Neural cell (in vitro differentiated cells): Measurements from ENCODE around the gene RBM39. TPM values are rescaled to one million over a fixed set of nuclear protein-coding genes. Genes with fewer than 3 reads are reported as not detected.

ENCODE experiments used
- H2AFZ ChIP-seq: fragments of 200-600, 300-800 bp; sonication (generic), shearing (Covaris generic); 2 replicates; pipeline ENCODE4 v1.6.0; 2014; ENCODE audit warnings: low read depth, mild to moderate bottlenecking, antibody characterized with exemption, low read length, moderate library complexity
- H3F3A ChIP-seq: fragments of 200-600 bp; shearing (Covaris generic); 2 replicates; pipeline ENCODE4 v1.6.1; 2016; ENCODE audit warnings: mild to moderate bottlenecking, moderate library complexity, mixed read lengths, antibody characterized with exemption, low read length; ENCODE audit not compliant: insufficient read depth, poor library complexity, severe bottlenecking
- H3K27ac ChIP-seq: fragments of 200-600, 300-800 bp; sonication (generic), shearing (Covaris generic); 2 replicates; pipeline ENCODE4 v1.5.1; 2014; ENCODE audit warnings: mild to moderate bottlenecking, low read length, moderate library complexity
- H3K27me3 ChIP-seq: fragments of 300-800, 200-600 bp; sonication (generic), shearing (Covaris generic); 2 replicates; pipeline ENCODE4 v1.6.0; 2014; ENCODE audit warnings: mild to moderate bottlenecking, low read depth, low read length, moderate library complexity; ENCODE audit not compliant: insufficient read depth
- H3K36me3 ChIP-seq: fragments of 300-800, 200-600 bp; sonication (generic), shearing (Covaris generic); 2 replicates; pipeline ENCODE4 v1.5.1; 2014; ENCODE audit warnings: mild to moderate bottlenecking, antibody characterized with exemption, low read length, moderate library complexity; ENCODE audit not compliant: insufficient read depth
- H3K4me2 ChIP-seq: fragments of 300-800, 200-600 bp; sonication (generic), shearing (Covaris generic); 2 replicates; pipeline ENCODE4 v1.6.0; 2014; ENCODE audit warnings: mild to moderate bottlenecking, low read length
- H3K4me3 ChIP-seq: fragments of 300-800, 200-600 bp; sonication (generic), shearing (Covaris generic); 2 replicates; pipeline ENCODE4 v1.5.1; 2014; ENCODE audit warnings: mild to moderate bottlenecking, low read length, moderate library complexity
- H3K79me2 ChIP-seq: fragments of 200-600 bp; shearing (Covaris generic); replicated peaks from 2 replicates; pipeline ENCODE4 v1.6.0; 2014; ENCODE audit warnings: mild to moderate bottlenecking, low read length, moderate library complexity; ENCODE audit not compliant: insufficient read depth
- H3K9ac ChIP-seq: fragments of 300-800, 200-600 bp; sonication (generic), shearing (Covaris generic); 2 replicates; pipeline ENCODE4 v1.6.1; 2016; ENCODE audit warnings: mild to moderate bottlenecking, low read length, mixed read lengths
- H3K9me2 ChIP-seq: fragments of 200-600 bp; shearing (Covaris generic); 2 replicates; pipeline ENCODE4 v1.6.1; 2016; ENCODE audit warnings: mild to moderate bottlenecking, low read length, mixed read lengths; ENCODE audit not compliant: insufficient read depth
- H3K9me3 ChIP-seq: fragments of 200-600, 300-800 bp; sonication (generic), shearing (Covaris generic); 2 replicates; pipeline ENCODE4 v1.6.1; 2016; ENCODE audit warnings: mild to moderate bottlenecking, mixed run types, low read length, moderate library complexity, mixed read lengths
- H4K20me1 ChIP-seq: fragments of 200-600 bp; shearing (Covaris generic); 2 replicates; pipeline ENCODE4 v1.6.1; 2016; ENCODE audit warnings: mild to moderate bottlenecking, mixed run types; ENCODE audit not compliant: insufficient read depth
- EP300 ChIP-seq: fragments of 450-650 bp; conservative IDR thresholded peaks from 2 replicates; pipeline ENCODE4 v1.6.1; 2014; ENCODE audit warnings: antibody characterized with exemption, mild to moderate bottlenecking, moderate library complexity; ENCODE audit not compliant: poor library complexity, severe bottlenecking
- EZH2 ChIP-seq: fragments of 200-600, 300-800 bp; shearing (Covaris generic), sonication (generic); IDR thresholded peaks from 2 replicates; pipeline ENCODE4 v1.6.1; 2014; ENCODE audit warnings: antibody characterized with exemption, low read length, borderline replicate concordance, mild to moderate bottlenecking; ENCODE audit not compliant: insufficient read depth, poor library complexity, severe bottlenecking
- MXI1 ChIP-seq: fragments of 450-650 bp; conservative IDR thresholded peaks from 2 replicates; pipeline ENCODE4 v1.6.1; 2014; ENCODE audit warnings: antibody characterized with exemption, mild to moderate bottlenecking; ENCODE audit not compliant: poor library complexity, severe bottlenecking
- POLR2AphosphoS5 ChIP-seq: IDR thresholded peaks from 2 replicates; pipeline ENCODE4 v1.6.1; 2012
- RAD21 ChIP-seq: fragments of 450-650 bp; conservative IDR thresholded peaks from 2 replicates; pipeline ENCODE4 v1.6.1; 2014; ENCODE audit warnings: antibody characterized with exemption, mild to moderate bottlenecking, moderate library complexity
- SMC3 ChIP-seq: fragments of 450-650 bp; conservative IDR thresholded peaks from 2 replicates; pipeline ENCODE4 v1.6.1; 2014; ENCODE audit warnings: antibody characterized with exemption, mild to moderate bottlenecking, moderate library complexity; ENCODE audit not compliant: poor library complexity
- TAF1 ChIP-seq: IDR thresholded peaks from 2 replicates; pipeline ENCODE4 v1.6.1; 2012; ENCODE audit warnings: low read depth
- polyA plus RNA-seq: library from polyadenylated mRNA; depleted of rRNA; stranded (reverse); fragments of >200 nt; gene quantifications from 2 replicates; pipeline ENCODE4 v1.2.3, GENCODE V29; 2014
- TF ChIP-seq, protein P1 (sequence below): fragments of 450-650 bp; IDR thresholded peaks from 2 replicates; pipeline ENCODE4 v1.5.1; 2014; ENCODE audit warnings: antibody characterized with exemption, mild to moderate bottlenecking, moderate library complexity; ENCODE audit not compliant: poor library complexity, severe bottlenecking
- TF ChIP-seq, protein P2 (sequence below): IDR thresholded peaks from 2 replicates; pipeline ENCODE4 v1.6.1; 2012; ENCODE audit warnings: borderline replicate concordance

The RBM39 gene
- polyA plus RNA-seq, 1 donor from 2014 or later, result 839 TPM

DNA sequence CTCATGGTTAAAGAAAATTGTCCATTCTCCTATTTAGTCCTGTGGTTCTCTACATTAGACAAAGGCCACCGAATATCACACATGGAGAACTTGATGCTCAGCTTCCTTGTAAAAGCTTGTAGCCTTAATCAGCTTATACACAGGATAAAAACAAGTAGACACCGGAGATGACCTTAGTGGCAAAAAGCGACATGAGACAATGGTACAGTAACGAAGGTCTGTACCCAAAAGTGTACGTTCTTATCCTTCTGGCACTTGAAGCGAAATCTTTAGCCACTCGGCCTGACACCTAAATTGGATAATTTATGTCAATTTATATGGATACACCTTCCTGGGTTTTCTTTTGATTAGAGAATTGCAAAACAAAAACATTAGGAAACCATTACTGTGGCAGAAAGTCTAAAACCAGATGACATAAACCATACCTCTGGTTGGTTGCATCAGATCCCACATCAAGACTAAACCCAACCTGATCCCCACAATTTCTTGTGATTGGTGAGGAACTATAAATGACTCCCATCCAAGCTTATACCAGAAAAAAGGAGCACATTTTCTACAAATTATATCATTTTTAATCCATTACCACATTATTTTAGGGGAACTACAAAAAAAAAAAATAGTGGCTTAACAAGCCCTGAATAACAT is 6.1 kb downstream of the RBM39 start:
- Histone ChIP-seq H3F3A (no peaks in the 10 kb centered on the region), H3K4me3 (peak overlapping the region; percentile 2), H3K36me3 (peaks cover 21% of the 10 kb centered on the region), H3K9me3 (no peaks in the 10 kb centered on the region), H2AFZ (no peak overlapping the region), H3K9me2 (no peaks in the 10 kb centered on the region), H4K20me1 (peaks cover 61% of the 10 kb centered on the region), H3K79me2 (peaks cover 89% of the 10 kb centered on the region), H3K4me2 (no peak overlapping the region), H3K9ac (no peak overlapping the region), H3K27ac (no peak overlapping the region), H3K27me3 (no peaks in the 10 kb centered on the region)
- TF ChIP-seq MXI1 (no peak), RAD21 (no peak), EP300 (no peak), POLR2AphosphoS5 (no peak)
- TF ChIP-seq, protein P1, sequence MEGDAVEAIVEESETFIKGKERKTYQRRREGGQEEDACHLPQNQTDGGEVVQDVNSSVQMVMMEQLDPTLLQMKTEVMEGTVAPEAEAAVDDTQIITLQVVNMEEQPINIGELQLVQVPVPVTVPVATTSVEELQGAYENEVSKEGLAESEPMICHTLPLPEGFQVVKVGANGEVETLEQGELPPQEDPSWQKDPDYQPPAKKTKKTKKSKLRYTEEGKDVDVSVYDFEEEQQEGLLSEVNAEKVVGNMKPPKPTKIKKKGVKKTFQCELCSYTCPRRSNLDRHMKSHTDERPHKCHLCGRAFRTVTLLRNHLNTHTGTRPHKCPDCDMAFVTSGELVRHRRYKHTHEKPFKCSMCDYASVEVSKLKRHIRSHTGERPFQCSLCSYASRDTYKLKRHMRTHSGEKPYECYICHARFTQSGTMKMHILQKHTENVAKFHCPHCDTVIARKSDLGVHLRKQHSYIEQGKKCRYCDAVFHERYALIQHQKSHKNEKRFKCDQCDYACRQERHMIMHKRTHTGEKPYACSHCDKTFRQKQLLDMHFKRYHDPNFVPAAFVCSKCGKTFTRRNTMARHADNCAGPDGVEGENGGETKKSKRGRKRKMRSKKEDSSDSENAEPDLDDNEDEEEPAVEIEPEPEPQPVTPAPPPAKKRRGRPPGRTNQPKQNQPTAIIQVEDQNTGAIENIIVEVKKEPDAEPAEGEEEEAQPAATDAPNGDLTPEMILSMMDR, result no peak

DNA sequence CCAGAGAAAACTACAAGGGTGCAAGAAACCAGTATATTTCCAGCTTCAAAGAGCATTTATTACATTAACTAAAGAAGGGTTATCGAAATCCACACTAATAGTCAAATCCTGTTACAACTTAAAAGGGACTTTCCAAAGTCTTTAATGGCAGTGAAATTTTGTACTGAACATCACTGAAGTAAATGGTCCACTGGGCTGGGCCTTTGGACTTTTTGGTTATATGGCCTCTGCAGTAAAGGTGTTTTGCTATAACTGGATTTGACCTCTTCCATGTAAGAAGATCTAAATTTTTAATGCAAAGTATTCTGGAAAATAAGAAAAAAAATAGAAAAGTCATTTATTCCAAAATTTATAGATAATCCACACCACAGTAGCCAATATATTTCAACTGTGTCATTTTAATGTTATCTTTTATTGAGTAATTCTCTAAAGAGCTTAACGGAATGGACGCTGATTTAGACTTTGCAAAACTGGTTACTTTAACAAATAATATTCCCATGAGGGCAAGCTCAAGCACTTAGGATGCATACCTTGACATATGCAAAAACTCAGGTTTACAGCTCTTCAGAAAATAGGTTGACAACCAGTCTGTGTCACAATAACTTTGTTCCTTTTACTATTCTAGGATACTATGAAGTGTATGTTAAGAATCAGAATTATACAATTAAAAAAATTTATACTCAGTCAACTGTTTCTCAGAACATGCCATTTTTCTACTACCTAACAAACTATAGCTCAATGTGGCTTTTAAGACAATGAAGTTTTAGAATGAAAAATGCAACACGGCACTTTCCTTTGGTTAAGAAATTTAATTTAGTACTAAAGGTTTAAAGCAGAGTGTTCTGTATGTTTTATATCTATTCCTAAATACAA is 7.0 kb downstream of the RBM39 start:
- no peaks in the 10 kb centered on the region for H3K27me3 ChIP-seq
- peaks cover 89% of the 10 kb centered on the region for H3K79me2 ChIP-seq
- peaks cover 21% of the 10 kb centered on the region for H3K36me3 ChIP-seq
- TF ChIP-seq TAF1 (no peak), MXI1 (no peak), EP300 (no peak), EZH2 (no peak), RAD21 (no peak), POLR2AphosphoS5 (no peak), SMC3 (no peak)
- TF ChIP-seq, protein P1, result no peak
- TF ChIP-seq, protein P2, sequence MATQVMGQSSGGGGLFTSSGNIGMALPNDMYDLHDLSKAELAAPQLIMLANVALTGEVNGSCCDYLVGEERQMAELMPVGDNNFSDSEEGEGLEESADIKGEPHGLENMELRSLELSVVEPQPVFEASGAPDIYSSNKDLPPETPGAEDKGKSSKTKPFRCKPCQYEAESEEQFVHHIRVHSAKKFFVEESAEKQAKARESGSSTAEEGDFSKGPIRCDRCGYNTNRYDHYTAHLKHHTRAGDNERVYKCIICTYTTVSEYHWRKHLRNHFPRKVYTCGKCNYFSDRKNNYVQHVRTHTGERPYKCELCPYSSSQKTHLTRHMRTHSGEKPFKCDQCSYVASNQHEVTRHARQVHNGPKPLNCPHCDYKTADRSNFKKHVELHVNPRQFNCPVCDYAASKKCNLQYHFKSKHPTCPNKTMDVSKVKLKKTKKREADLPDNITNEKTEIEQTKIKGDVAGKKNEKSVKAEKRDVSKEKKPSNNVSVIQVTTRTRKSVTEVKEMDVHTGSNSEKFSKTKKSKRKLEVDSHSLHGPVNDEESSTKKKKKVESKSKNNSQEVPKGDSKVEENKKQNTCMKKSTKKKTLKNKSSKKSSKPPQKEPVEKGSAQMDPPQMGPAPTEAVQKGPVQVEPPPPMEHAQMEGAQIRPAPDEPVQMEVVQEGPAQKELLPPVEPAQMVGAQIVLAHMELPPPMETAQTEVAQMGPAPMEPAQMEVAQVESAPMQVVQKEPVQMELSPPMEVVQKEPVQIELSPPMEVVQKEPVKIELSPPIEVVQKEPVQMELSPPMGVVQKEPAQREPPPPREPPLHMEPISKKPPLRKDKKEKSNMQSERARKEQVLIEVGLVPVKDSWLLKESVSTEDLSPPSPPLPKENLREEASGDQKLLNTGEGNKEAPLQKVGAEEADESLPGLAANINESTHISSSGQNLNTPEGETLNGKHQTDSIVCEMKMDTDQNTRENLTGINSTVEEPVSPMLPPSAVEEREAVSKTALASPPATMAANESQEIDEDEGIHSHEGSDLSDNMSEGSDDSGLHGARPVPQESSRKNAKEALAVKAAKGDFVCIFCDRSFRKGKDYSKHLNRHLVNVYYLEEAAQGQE, result no peak
- no peak overlapping the region for H3K27ac ChIP-seq
- H3K9ac ChIP-seq, result no peak overlapping the region
- peak overlapping the region; percentile 3 for H3K4me3 ChIP-seq
- no peaks in the 10 kb centered on the region for H3K9me2 ChIP-seq
- peaks cover 64% of the 10 kb centered on the region for H4K20me1 ChIP-seq
- no peak overlapping the region for H2AFZ ChIP-seq
- no peaks in the 10 kb centered on the region for H3F3A ChIP-seq
- H3K9me3 ChIP-seq, result no peaks in the 10 kb centered on the region
- no peak overlapping the region for H3K4me2 ChIP-seq
